HFF-Myc (cell line): ENCODE measurements around the gene SLC39A10.
"Not testable (repeated sequence)": the region's sequence is repeated elsewhere in the genome, so short reads cannot be mapped to it uniquely, and the experiment has no call there.

Source experiments
- DNase-seq: peaks from one replicate; pipeline ENCODE4 v3.0.0-alpha.2; 2011; ENCODE audit warnings: low read depth; ENCODE audit errors: extremely low read depth
- H3K4me3 ChIP-seq: replicated peaks from 2 replicates; pipeline ENCODE4 v1.5.1; 2011; ENCODE audit warnings: low read depth, mild to moderate bottlenecking, control low read depth, low read length
- CTCF ChIP-seq: IDR thresholded peaks from 2 replicates; pipeline ENCODE4 v1.5.1; 2012; ENCODE audit warnings: mild to moderate bottlenecking, low read depth, low read length, control low read depth; ENCODE audit errors: missing control alignments

SLC39A10 gene

GRCh38 chr2:195633974-195634373, 23.1 kb upstream of the SLC39A10 start:
- no peak for TF ChIP-seq CTCF
- DNase-seq: no peak
- no peak overlapping the region for H3K4me3 ChIP-seq

- TF ChIP-seq CTCF: no peak
- no peak for DNase-seq
- H3K4me3 ChIP-seq: no peak overlapping the region
These were observed 20.1 kb upstream of the SLC39A10 start for GRCh38 chr2:195636890-195637289.

- no peak for TF ChIP-seq CTCF
- no peak for DNase-seq
- no peak overlapping the region for H3K4me3 ChIP-seq
These were observed 18.3 kb upstream of the SLC39A10 start for GRCh38 chr2:195638750-195639149.

- DNase-seq: no peak
- no peak overlapping the region for H3K4me3 ChIP-seq
- no peak for TF ChIP-seq CTCF
These were observed 17.7 kb upstream of the SLC39A10 start for GRCh38 chr2:195639238-195639858.

- no peak for DNase-seq
- TF ChIP-seq CTCF: no peak
- H3K4me3 ChIP-seq: no peak overlapping the region
These were observed 17.1 kb upstream of the SLC39A10 start for GRCh38 chr2:195639959-195640358.

- no peak for DNase-seq
- TF ChIP-seq CTCF: no peak
- no peak overlapping the region for H3K4me3 ChIP-seq
These were observed 14.9 kb upstream of the SLC39A10 start for GRCh38 chr2:195642027-195642678.

GRCh38 chr2:195642679-195643068, 14.4 kb upstream of the SLC39A10 start:
- TF ChIP-seq CTCF: no peak
- no peak overlapping the region for H3K4me3 ChIP-seq
- DNase-seq: no peak

- DNase-seq, H3K4me3 ChIP-seq: not testable (repeated sequence)
These were observed 12.3 kb upstream of the SLC39A10 start for GRCh38 chr2:195644708-195645107.
